H1 (cell line): ENCODE results near the gene H2AZ2. TPM values are rescaled to one million over a fixed set of nuclear protein-coding genes. Genes with fewer than 3 reads are reported as not detected.

Source experiments
- CTCF ChIA-PET: fragments of 300-600 bp; sonication (Branson Sonifier 250); formaldehyde crosslinking; loops from one replicate; lab custom pipeline; 2021; ENCODE audit not compliant: partially characterized antibody; lab: Charles Lee
- POLR2A ChIA-PET: fragments of 300-600 bp; sonication (Branson Sonifier 250); formaldehyde crosslinking; loops from one replicate; lab custom pipeline; 2021; ENCODE audit warnings: inconsistent platforms; ENCODE audit not compliant: partially characterized antibody; lab: Charles Lee
- DNase-seq, 2 experiments: peaks; one replicate each; pipeline versions ENCODE4 v3.0.0 to v3.0.0-alpha.2; 2010 to 2022; ENCODE audit warnings: low spot score in 2 of 2, low read depth in 1 of 2, mixed read lengths in 1 of 2
- FAIRE-seq: peaks from 2 replicates; lab custom pipeline; 2011; peaks lifted over from hg19 to GRCh38; lab: Jason Lieb, UNC
- H2AFZ ChIP-seq: 2 replicates; pipeline ENCODE4 v1.8.1; 2012; ENCODE audit warnings: low read length, inconsistent platforms
- H2AK5ac ChIP-seq: 2 replicates; pipeline ENCODE4 v1.6.1; 2013; ENCODE audit warnings: low read depth, low read length
- H2BK120ac ChIP-seq: replicated peaks from 2 replicates; pipeline ENCODE3; 2013; ENCODE audit warnings: low read depth, low read length, inconsistent platforms
- H2BK12ac ChIP-seq: 2 replicates; pipeline ENCODE4 v1.6.1; 2013; ENCODE audit warnings: low read depth, low read length
- H2BK15ac ChIP-seq: 2 replicates; pipeline ENCODE4 v1.6.1; 2013; ENCODE audit warnings: low read length
- H2BK20ac ChIP-seq: 2 replicates; pipeline ENCODE4 v1.6.1; 2013; ENCODE audit warnings: low read length
- H2BK5ac ChIP-seq: 2 replicates; pipeline ENCODE4 v1.6.1; 2013; ENCODE audit warnings: low read depth, low read length
- H3K14ac ChIP-seq: 2 replicates; pipeline ENCODE4 v1.6.1; 2013; ENCODE audit warnings: inconsistent platforms; ENCODE audit not compliant: insufficient read length
- H3K18ac ChIP-seq: 2 replicates; pipeline ENCODE4 v1.6.1; 2013; ENCODE audit warnings: low read length; ENCODE audit errors: extremely low read depth
- H3K23ac ChIP-seq: 2 replicates; pipeline ENCODE4 v1.6.1; 2013; ENCODE audit warnings: inconsistent platforms; ENCODE audit not compliant: insufficient read length
- H3K23me2 ChIP-seq: 2 replicates; pipeline ENCODE4 v1.6.1; 2013; ENCODE audit warnings: low read depth, low read length
- H3K27ac ChIP-seq: 2 replicates; pipeline ENCODE4 v1.6.1; 2011; ENCODE audit warnings: low read depth, low read length, inconsistent platforms
- H3K27me3 ChIP-seq, 4 experiments: replicated peaks in 1 of 4; 1 replicate in 1 of 4; 2 replicates in 3 of 4; pipeline versions ENCODE4 v1.6.1 to v1.8.1; 2011 to 2013; ENCODE audit warnings: low read length in 3 of 4, mild to moderate bottlenecking in 3 of 4, inconsistent platforms in 2 of 4, mixed read lengths in 2 of 4, moderate library complexity in 1 of 4; ENCODE audit not compliant: control insufficient read depth in 3 of 4, insufficient read depth in 3 of 4; ENCODE audit errors: extremely low read depth in 1 of 4
- H3K36me3 ChIP-seq, 4 experiments: 2 replicates each; pipeline versions ENCODE4 v1.6.1 to v1.8.1; 2011 to 2013; ENCODE audit warnings: mild to moderate bottlenecking in 4 of 4, low read length in 3 of 4, moderate library complexity in 2 of 4, control low read depth in 1 of 4, inconsistent platforms in 1 of 4; ENCODE audit not compliant: insufficient read depth in 4 of 4, control insufficient read depth in 2 of 4
- H3K4ac ChIP-seq: replicated peaks from 2 replicates; pipeline ENCODE3; 2013; ENCODE audit warnings: low read length, low read depth, mixed read lengths, inconsistent platforms; ENCODE audit not compliant: insufficient read length
- H3K4me1 ChIP-seq, 4 experiments: replicated peaks in 1 of 4; 1 replicate in 1 of 4; 2 replicates in 3 of 4; pipeline versions ENCODE4 v1.6.1 to v1.8.1; 2011 to 2013; ENCODE audit warnings: low read length in 3 of 4, inconsistent platforms in 2 of 4, mixed read lengths in 1 of 4; ENCODE audit not compliant: insufficient read depth in 4 of 4, control insufficient read depth in 3 of 4
- H3K4me2 ChIP-seq, 2 experiments: 2 replicates each; pipeline versions ENCODE4 v1.6.1 to v1.8.1; 2011 to 2013; ENCODE audit warnings: low read depth in 2 of 2, low read length in 2 of 2, control low read depth in 1 of 2, inconsistent platforms in 1 of 2, mild to moderate bottlenecking in 1 of 2; ENCODE audit not compliant: insufficient read depth in 1 of 2
- H3K4me3 ChIP-seq, 4 experiments: fragments of 200-600, 300-600 bp in 1 of 4; sonication (generic), shearing (Covaris generic), sonication (Bioruptor Twin) in 1 of 4; 2 replicates each; pipeline versions ENCODE4 v1.5.1 to v1.8.1; 2011 to 2016; ENCODE audit warnings: low read length in 4 of 4, low read depth in 3 of 4, control low read depth in 2 of 4, inconsistent platforms in 2 of 4, mild to moderate bottlenecking in 2 of 4, mixed read lengths in 1 of 4, moderate library complexity in 1 of 4; ENCODE audit not compliant: insufficient read depth in 2 of 4; ENCODE audit errors: extremely low read depth in 1 of 4
- H3K56ac ChIP-seq: replicated peaks from 2 replicates; pipeline ENCODE3; 2013; ENCODE audit warnings: low read depth, mild to moderate bottlenecking, mixed read lengths, low read length, inconsistent platforms; ENCODE audit not compliant: insufficient read length
- H3K79me1 ChIP-seq: 2 replicates; pipeline ENCODE4 v1.6.1; 2013; ENCODE audit warnings: low read depth, low read length, control low read depth
- H3K79me2 ChIP-seq, 2 experiments: 2 replicates each; pipeline versions ENCODE4 v1.6.1 to v1.8.1; 2012 to 2013; ENCODE audit warnings: low read length in 2 of 2, mild to moderate bottlenecking in 2 of 2, inconsistent platforms in 1 of 2; ENCODE audit not compliant: insufficient read depth in 2 of 2, control insufficient read depth in 1 of 2
- H3K9ac ChIP-seq, 4 experiments: replicated peaks in 1 of 4; 1 replicate in 1 of 4; 2 replicates in 3 of 4; pipeline versions ENCODE4 v1.6.1 to v1.8.1; 2011 to 2013; ENCODE audit warnings: low read depth in 3 of 4, low read length in 3 of 4, control low read depth in 2 of 4, mild to moderate bottlenecking in 2 of 4, moderate library complexity in 2 of 4, inconsistent platforms in 1 of 4; ENCODE audit errors: extremely low read depth in 1 of 4
- H3K9me3 ChIP-seq, 2 experiments: 2 replicates each; pipeline versions ENCODE4 v1.6.1 to v1.8.1; 2012 to 2013; ENCODE audit warnings: mild to moderate bottlenecking in 2 of 2, moderate library complexity in 2 of 2, control low read depth in 1 of 2, inconsistent platforms in 1 of 2, low read depth in 1 of 2, low read length in 1 of 2, mixed read lengths in 1 of 2; ENCODE audit not compliant: insufficient read depth in 2 of 2
- H4K20me1 ChIP-seq, 2 experiments: replicated peaks in 1 of 2; 2 replicates each; pipeline versions ENCODE3 to v1.8.1; 2011 to 2013; ENCODE audit warnings: inconsistent platforms in 2 of 2, low read length in 2 of 2, mild to moderate bottlenecking in 1 of 2; ENCODE audit not compliant: insufficient read depth in 2 of 2, control insufficient read depth in 1 of 2
- H4K5ac ChIP-seq: 2 replicates; pipeline ENCODE4 v1.6.1; 2013; ENCODE audit warnings: low read length, low read depth, mixed read lengths, inconsistent platforms; ENCODE audit not compliant: insufficient read length
- H4K8ac ChIP-seq: 2 replicates; pipeline ENCODE4 v1.8.0; 2013; ENCODE audit warnings: mild to moderate bottlenecking, moderate library complexity, low read length, inconsistent platforms; ENCODE audit not compliant: insufficient read depth; ENCODE audit errors: extremely low read depth
- H4K91ac ChIP-seq: replicated peaks from 2 replicates; pipeline ENCODE3; 2013; ENCODE audit warnings: low read length, mixed read lengths, inconsistent platforms; ENCODE audit not compliant: insufficient read length
- SP1 ChIP-seq: IDR thresholded peaks from 2 replicates; pipeline ENCODE4 v1.6.1; 2011; ENCODE audit warnings: low read depth, low read length
- TCF12 ChIP-seq: IDR thresholded peaks from 2 replicates; pipeline ENCODE4 v1.6.1; 2011; ENCODE audit warnings: low read depth, mild to moderate bottlenecking, low read length
- WGBS, 2 experiments: shearing (Covaris generic) in 1 of 2; methylation state at CpG; one replicate each; pipeline versions ENCODE4 v1.1.6 to v1.1.7; 2013 to 2015; ENCODE audit warnings: low lambda C conversion rate in 2 of 2, mixed read lengths in 2 of 2, inconsistent platforms in 1 of 2, low coverage in 1 of 2, missing lambda C conversion rate in 1 of 2; ENCODE audit not compliant: insufficient replicate concordance in 2 of 2, insufficient coverage in 1 of 2, insufficient read length in 1 of 2; ENCODE audit errors: extremely low coverage in 1 of 2, missing lambda C conversion rate in 1 of 2; 5-methylcytosine and 5-hydroxymethylcytosine counted together
- polyA plus RNA-seq, 7 experiments: library from polyadenylated mRNA; depleted of rRNA in 3 of 7; stranded (reverse) in 5 of 7; unstranded in 2 of 7; fragments of >200 nt in 5 of 7; fragments of 200-250 nt in 2 of 7; gene quantifications; 1 replicate in 5 of 7; 2 replicates in 1 of 7; 4 replicates in 1 of 7; pipeline versions ENCODE4 v1.2.1 to v1.2.3, GENCODE V29; 2011 to 2013; ENCODE audit warnings: missing spikeins in 2 of 7, mixed read lengths in 2 of 7
- total RNA-seq: library from RNA; stranded (reverse); fragmentation: NEBNext Ultra II Directional; extraction: Animal tissue kit (Norgen Biotek cat#: 25700); gene quantifications from 2 replicates; pipeline ENCODE4 v1.2.1, GENCODE V29; 2021

The H2AZ2 gene
- total and polyA plus RNA-seq, 2 of the 8 experiments (the other 6 are each of a cell fraction or from before 2014, with no cell fraction given) = 168 to 187 TPM

GRCh38 chr7:44891791-44892190 is 43.9 kb upstream of the H2AZ2 start:
- Histone ChIP-seq H3K4me2 (no peak overlapping the region), H3K4me1 (no peaks in the 10 kb centered on the region), H2AFZ (no peak overlapping the region), H3K79me2 (no peaks in the 10 kb centered on the region), H4K20me1 (no peaks in the 10 kb centered on the region), H3K9me3 (no peaks in the 10 kb centered on the region), H3K27me3 (no peaks in the 10 kb centered on the region; a peak in 2 of 7 replicates), H3K14ac (no peak overlapping the region), H2BK5ac (no peak overlapping the region), H3K56ac (no peak overlapping the region), H2BK120ac (no peak overlapping the region), H3K4me3 (no peak overlapping the region), H3K27ac (no peak overlapping the region), H3K18ac (no peak overlapping the region), H4K91ac (no peak overlapping the region), H3K4ac (no peak overlapping the region), H2BK12ac (no peak overlapping the region), H3K79me1 (no peaks in the 10 kb centered on the region), H4K5ac (no peak overlapping the region), H2AK5ac (no peak overlapping the region), H3K36me3 (no peaks in the 10 kb centered on the region), H3K23me2 (no peaks in the 10 kb centered on the region), H2BK15ac (no peak overlapping the region), H2BK20ac (no peak overlapping the region), H4K8ac (no peak overlapping the region), H3K23ac (no peak overlapping the region), H3K9ac (no peak overlapping the region)
- ChIA-PET POLR2A (interaction anchor here (1.2 to 1.4 kb wide), 4 partner anchors 43 to 95 kb away, joined by 3 read pairs; no protein-coding TSS in a partner anchor), CTCF (interaction anchor here (0.8 kb wide), 1 partner anchor 82 kb away, joined by 3 read pairs; no protein-coding TSS in a partner anchor)
- no peak for FAIRE-seq
- TF ChIP-seq SP1 (no peak), TCF12 (no peak)
- no peak for DNase-seq
- WGBS, 2 experiments = 90% methylated on average over 1 of the region's 1 CpG; no CpG with 5 or more reads in 1 of the 2 experiments
